IMR-90 (cell line): ENCODE data around the gene TTC24.

Experiments
- BHLHE40 ChIP-seq: fragments of 150-350 bp; IDR thresholded peaks from 2 replicates; pipeline ENCODE4 v1.6.1; 2016; ENCODE audit warnings: mild to moderate bottlenecking, low read depth, low read length
- CHD1 ChIP-seq: IDR thresholded peaks from 2 replicates; pipeline ENCODE4 v1.6.1; 2012; ENCODE audit warnings: low read depth, low read length, improper control_type of control experiment
- MAZ ChIP-seq: IDR thresholded peaks from 2 replicates; pipeline ENCODE4 v1.6.1; 2012; ENCODE audit warnings: low read depth, mild to moderate bottlenecking, low read length, improper control_type of control experiment, moderate library complexity, borderline replicate concordance
- NFE2L2 ChIP-seq: fragments of 150-350 bp; IDR thresholded peaks from 2 replicates; pipeline ENCODE4 v1.6.1; 2016; ENCODE audit warnings: low read depth, mild to moderate bottlenecking, low read length
- POLR2A ChIP-seq: IDR thresholded peaks from 2 replicates; pipeline ENCODE4 v1.6.1; 2012; ENCODE audit warnings: mild to moderate bottlenecking, low read depth, low read length
- RAD21 ChIP-seq: IDR thresholded peaks from 2 replicates; pipeline ENCODE4 v1.6.1; 2012; ENCODE audit warnings: low read length, improper control_type of control experiment
- RCOR1 ChIP-seq: IDR thresholded peaks from 2 replicates; pipeline ENCODE4 v1.6.1; 2012; ENCODE audit warnings: mild to moderate bottlenecking, low read length, improper control_type of control experiment; ENCODE audit not compliant: insufficient replicate concordance
- RFX5 ChIP-seq: IDR thresholded peaks from 2 replicates; pipeline ENCODE4 v1.8.0; 2012; ENCODE audit warnings: low read depth, mild to moderate bottlenecking, low read length, moderate library complexity
- SMC3 ChIP-seq: fragments of 150-350 bp; IDR thresholded peaks from 2 replicates; pipeline ENCODE4 v1.6.1; 2016; ENCODE audit warnings: low read depth, mild to moderate bottlenecking, antibody characterized with exemption, low read length, moderate library complexity
- TF ChIP-seq, protein P1 (sequence below): conservative IDR thresholded peaks from 2 replicates; pipeline ENCODE4 v1.5.1; 2012; ENCODE audit warnings: mild to moderate bottlenecking, low read depth, low read length, improper control_type of control experiment
- TF ChIP-seq, protein P2 (sequence below): fragments of 150-350 bp; IDR thresholded peaks from 2 replicates; pipeline ENCODE4 v1.6.1; 2017; ENCODE audit warnings: mild to moderate bottlenecking, antibody characterized with exemption, low read length, low read depth

DNA sequence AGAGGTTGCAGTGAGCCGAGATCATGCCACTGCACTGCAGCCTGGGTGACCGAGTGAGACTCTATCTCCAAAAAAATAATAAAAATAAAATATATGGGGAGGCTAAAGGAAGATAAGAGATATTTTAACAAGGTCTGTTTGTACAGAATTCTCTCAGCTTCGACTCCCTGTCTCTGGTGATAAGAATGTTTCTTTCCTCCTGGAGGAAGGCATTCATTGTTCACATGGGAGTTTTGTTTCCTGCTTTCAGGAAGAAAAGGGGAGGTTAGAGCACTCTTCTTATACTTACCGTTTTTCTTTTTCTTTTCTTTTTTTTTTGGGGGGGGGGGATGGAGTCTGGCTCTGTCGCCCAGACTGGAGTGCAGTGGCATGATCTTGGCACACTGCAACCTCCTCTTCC, 10.0 kb downstream of the TTC24 start:
- TF ChIP-seq, protein P1, sequence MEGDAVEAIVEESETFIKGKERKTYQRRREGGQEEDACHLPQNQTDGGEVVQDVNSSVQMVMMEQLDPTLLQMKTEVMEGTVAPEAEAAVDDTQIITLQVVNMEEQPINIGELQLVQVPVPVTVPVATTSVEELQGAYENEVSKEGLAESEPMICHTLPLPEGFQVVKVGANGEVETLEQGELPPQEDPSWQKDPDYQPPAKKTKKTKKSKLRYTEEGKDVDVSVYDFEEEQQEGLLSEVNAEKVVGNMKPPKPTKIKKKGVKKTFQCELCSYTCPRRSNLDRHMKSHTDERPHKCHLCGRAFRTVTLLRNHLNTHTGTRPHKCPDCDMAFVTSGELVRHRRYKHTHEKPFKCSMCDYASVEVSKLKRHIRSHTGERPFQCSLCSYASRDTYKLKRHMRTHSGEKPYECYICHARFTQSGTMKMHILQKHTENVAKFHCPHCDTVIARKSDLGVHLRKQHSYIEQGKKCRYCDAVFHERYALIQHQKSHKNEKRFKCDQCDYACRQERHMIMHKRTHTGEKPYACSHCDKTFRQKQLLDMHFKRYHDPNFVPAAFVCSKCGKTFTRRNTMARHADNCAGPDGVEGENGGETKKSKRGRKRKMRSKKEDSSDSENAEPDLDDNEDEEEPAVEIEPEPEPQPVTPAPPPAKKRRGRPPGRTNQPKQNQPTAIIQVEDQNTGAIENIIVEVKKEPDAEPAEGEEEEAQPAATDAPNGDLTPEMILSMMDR: no peak
- no peak for TF ChIP-seq RFX5
- no peak for TF ChIP-seq RAD21
- TF ChIP-seq, protein P2, sequence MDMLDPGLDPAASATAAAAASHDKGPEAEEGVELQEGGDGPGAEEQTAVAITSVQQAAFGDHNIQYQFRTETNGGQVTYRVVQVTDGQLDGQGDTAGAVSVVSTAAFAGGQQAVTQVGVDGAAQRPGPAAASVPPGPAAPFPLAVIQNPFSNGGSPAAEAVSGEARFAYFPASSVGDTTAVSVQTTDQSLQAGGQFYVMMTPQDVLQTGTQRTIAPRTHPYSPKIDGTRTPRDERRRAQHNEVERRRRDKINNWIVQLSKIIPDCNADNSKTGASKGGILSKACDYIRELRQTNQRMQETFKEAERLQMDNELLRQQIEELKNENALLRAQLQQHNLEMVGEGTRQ: no peak
- TF ChIP-seq SMC3: no peak
- TF ChIP-seq BHLHE40: no peak
- TF ChIP-seq RCOR1: no peak
- no peak for TF ChIP-seq POLR2A
- no peak for TF ChIP-seq CHD1
- no peak for TF ChIP-seq NFE2L2
- TF ChIP-seq MAZ: no peak
